ENCODE measurements around the gene ZNF768.

The ZNF768 gene

GRCh38 chr16:30565984-30566383, 39.6 kb upstream of the ZNF768 start:
- H3K27ac ChIP-seq, result no peak overlapping the region
- H3K36me3 ChIP-seq, result no peaks in the 10 kb centered on the region
- no peaks in the 10 kb centered on the region for H3K27me3 ChIP-seq
- peaks cover 0 to 19% (median 16%) of the 10 kb centered on the region in 4 donors for H3K4me1 ChIP-seq
- intact Hi-C loops (cut with DNase I; ENCODE audit: low total_unique reads), result no loop called here
- TF ChIP-seq CTCF (IDR thresholded peaks at IDR 0.05), result no peak
- no peaks in the 10 kb centered on the region for H3K9me3 ChIP-seq
- no peak overlapping the region for H3K4me3 ChIP-seq
- no peak for DNase-seq

GRCh38 chr16:30565526-30565925, 39.2 kb upstream of the ZNF768 start:
- Histone ChIP-seq H3K4me3 (no peak overlapping the region), H3K9me3 (no peaks in the 10 kb centered on the region), H3K36me3 (no peaks in the 10 kb centered on the region), H3K27ac (no peak overlapping the region), H3K4me1 (peaks cover 0 to 17% (median 12%) of the 10 kb centered on the region in 4 donors), H3K27me3 (no peaks in the 10 kb centered on the region)
- intact Hi-C loops (cut with DNase I; ENCODE audit: low total_unique reads), result no loop called here
- TF ChIP-seq CTCF (IDR thresholded peaks at IDR 0.05), result no peak
- no peak for DNase-seq

- Histone ChIP-seq H3K36me3 (no peaks in the 10 kb centered on the region), H3K4me1 (peaks cover 0 to 19% (median 10%) of the 10 kb centered on the region in 4 donors), H3K9me3 (no peaks in the 10 kb centered on the region), H3K27me3 (no peaks in the 10 kb centered on the region), H3K4me3 (peak overlapping the region; percentile 45 to 46), H3K27ac (peak overlapping the region in 1 of 2 donors; percentile 60)
- TF ChIP-seq CTCF (IDR thresholded peaks at IDR 0.05), result no peak
- no peak for DNase-seq
- intact Hi-C loops (cut with DNase I; ENCODE audit: low total_unique reads), result no loop called here
Observed at GRCh38 chr16:30562021-30562420, 35.7 kb upstream of the ZNF768 start.

- no peak for TF ChIP-seq CTCF (IDR thresholded peaks at IDR 0.05)
- peaks cover 0 to 26% (median 18%) of the 10 kb centered on the region in 4 donors for H3K4me1 ChIP-seq
- no peaks in the 10 kb centered on the region for H3K27me3 ChIP-seq
- no peaks in the 10 kb centered on the region for H3K9me3 ChIP-seq
- intact Hi-C loops (cut with DNase I; ENCODE audit: low total_unique reads), result no loop called here
- peak overlapping the region; percentile 45 to 46 for H3K4me3 ChIP-seq
- H3K27ac ChIP-seq, result peak overlapping the region in 1 of 2 donors; percentile 60
- DNase-seq, result no peak
- H3K36me3 ChIP-seq, result peaks cover 0 to 2% (median 0%) of the 10 kb centered on the region in 3 donors
Observed at GRCh38 chr16:30561089-30561816, 34.9 kb upstream of the ZNF768 start.

GRCh38 chr16:30559690-30560089, 33.3 kb upstream of the ZNF768 start:
- H3K36me3 ChIP-seq, result peaks cover 11 to 18% (median 15%) of the 10 kb centered on the region in 3 donors
- no peak overlapping the region for H3K4me3 ChIP-seq
- no peak for DNase-seq
- intact Hi-C loops (cut with DNase I; ENCODE audit: low total_unique reads), result no loop called here
- no peaks in the 10 kb centered on the region for H3K27me3 ChIP-seq
- H3K27ac ChIP-seq, result no peak overlapping the region
- no peaks in the 10 kb centered on the region for H3K9me3 ChIP-seq
- TF ChIP-seq CTCF (IDR thresholded peaks at IDR 0.05), result no peak
- H3K4me1 ChIP-seq, result peaks cover 0 to 29% (median 20%) of the 10 kb centered on the region in 4 donors
